ENCODE results near the gene TP53BP1.

- TF ChIP-seq CTCF (IDR thresholded peaks at IDR 0.05) (no peak), POLR2AphosphoS5 (IDR thresholded peaks at IDR 0.05) (no peak)
These were observed 122.5 kb downstream of the TP53BP1 start for GRCh38 chr15:43370310-43370974.

Data from stomach (tissue), 4 donors.